Stimulated activated CD8-positive, alpha-beta memory T cell treated with anti-CD3 and anti-CD28 coated beads, Interleukin-15, amount 100 ng/mL, for 4 hours (primary cell): ENCODE data around the gene MPP7.

Experiments used
- DNase-seq, 2 donors: peaks; one replicate each; pipeline ENCODE4 v3.0.0-alpha.2; 2020; ENCODE audit warnings: low read depth in 2 of 2

Gene MPP7

GRCh38 chr10:28269842-28270456 is 32.9 kb downstream of the MPP7 start:
- DNase-seq, result no peak

- no peak for DNase-seq
These were observed 36.2 kb downstream of the MPP7 start for GRCh38 chr10:28266449-28267224.

DNA sequence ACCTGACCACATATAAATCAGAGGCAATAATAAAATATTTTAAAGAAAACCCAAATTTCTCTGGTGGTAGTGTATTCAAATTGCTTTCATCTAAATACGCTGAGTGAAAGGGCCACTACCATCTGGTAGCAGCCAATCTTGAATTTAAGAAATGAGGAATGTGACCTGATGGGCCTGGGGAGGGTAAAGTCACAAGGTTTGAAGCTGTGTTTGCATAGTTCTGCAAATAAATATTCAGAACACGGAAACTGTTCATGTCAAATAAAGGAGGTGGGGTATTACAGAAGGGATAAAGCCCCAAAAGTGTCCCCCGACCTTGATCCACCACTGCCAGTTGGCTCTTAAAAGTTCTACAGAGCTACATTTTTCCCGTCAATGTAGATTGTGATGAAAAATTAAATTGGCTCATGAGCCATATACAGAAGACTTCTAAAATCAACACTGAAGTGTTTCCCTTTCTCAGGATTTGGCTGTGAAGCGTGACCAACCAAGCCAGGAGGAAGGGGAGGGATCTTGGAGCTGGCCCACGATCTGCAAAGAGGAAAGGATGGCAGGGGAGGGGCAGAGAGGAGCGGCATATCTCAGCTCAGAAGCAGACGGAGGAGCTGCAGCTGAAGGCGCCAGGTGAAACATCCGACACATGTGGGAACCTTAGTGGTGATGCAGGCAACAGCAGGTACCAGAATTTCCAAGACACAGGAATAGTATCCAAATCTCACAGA is 39.6 kb downstream of the MPP7 start:
- DNase-seq, result no peak

GRCh38 chr10:28256776-28257175 is 46.1 kb downstream of the MPP7 start:
- DNase-seq, result no peak

DNA sequence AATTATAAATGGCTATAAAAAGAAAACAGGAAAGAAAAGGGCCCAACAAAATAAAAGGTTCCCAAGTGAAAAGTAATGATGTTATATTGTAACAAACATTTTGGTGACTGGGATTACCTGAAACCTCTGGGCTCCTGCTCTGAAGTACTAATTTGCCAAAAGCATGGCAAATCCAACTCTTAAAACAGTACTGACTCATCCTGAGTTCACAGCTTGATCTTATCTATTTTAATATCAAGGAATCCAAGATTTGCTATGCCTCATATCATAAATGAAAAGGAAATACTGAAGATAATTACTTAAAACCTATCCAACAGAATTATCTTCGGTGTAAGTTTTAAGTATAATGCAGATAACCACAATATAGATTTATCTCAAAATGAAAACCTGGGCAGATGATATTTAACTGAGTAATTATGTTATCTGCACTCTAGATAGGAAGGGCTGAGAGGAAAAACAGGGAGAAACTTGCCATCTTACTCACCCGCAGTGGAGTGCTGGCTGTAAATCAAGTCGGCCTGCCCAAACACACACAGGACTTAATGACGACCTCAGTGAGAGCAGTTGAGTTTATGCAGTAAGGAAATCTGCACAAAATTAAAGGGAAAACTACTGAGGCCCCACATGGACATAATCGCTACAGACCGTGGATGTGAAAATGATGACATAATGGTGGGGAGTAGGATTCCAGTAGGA is 48.4 kb downstream of the MPP7 start:
- no peak for DNase-seq

DNA sequence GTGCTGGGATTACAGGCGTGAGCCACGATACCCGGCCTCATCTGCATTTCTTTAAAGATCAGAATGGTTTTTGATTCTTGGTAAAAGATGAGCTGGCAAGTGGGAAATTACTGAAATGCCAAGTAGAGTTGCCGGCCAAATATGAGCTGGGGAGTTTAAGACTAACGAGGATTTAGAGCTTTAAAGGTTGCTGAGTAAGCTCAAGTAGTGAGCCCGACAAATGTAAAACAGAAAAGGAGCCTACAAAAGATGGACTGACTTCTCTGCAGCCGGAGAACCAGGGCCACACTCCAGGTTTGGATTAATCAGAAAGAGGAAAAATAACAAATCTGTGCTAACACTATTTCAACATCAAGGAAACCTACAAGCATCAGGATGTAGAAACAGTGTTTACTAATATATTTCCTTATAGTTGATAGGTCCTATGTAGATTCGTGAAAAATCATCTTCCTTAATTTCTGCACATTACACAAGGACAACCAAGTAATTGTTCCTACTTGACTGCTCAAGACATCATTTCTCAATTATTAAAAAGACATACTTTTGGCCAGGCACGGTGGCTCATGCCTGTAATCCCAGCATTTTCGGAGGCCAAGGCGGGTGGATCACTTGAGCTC is 49.6 kb downstream of the MPP7 start:
- DNase-seq, result no peak
